HepG2 (cell line): ENCODE results near the gene MIR17HG. TPM values are rescaled to one million over a fixed set of nuclear protein-coding genes. Genes with fewer than 3 reads are reported as not detected.

Experiments
- CBX2 ChIP-seq, 2 experiments: fragments of 200-600 bp in 1 of 2; sonication (generic); formaldehyde crosslinking in 1 of 2; IDR thresholded peaks; 2 replicates each; pipeline versions ENCODE4 v1.7.0 to v1.8.1; 2018 to 2022; ENCODE audit warnings: low read depth in 2 of 2, low read length in 1 of 2, mild to moderate bottlenecking in 1 of 2, missing genetic modification reagents in 1 of 2
- EED ChIP-seq: sonication (generic); formaldehyde crosslinking; IDR thresholded peaks from 2 replicates; pipeline ENCODE4 v1.5.0; 2020; ENCODE audit warnings: mild to moderate bottlenecking, missing genetic modification reagents
- HOXA9 ChIP-seq: sonication (generic); formaldehyde crosslinking; IDR thresholded peaks from 2 replicates; pipeline ENCODE4 v1.8.1; 2022; ENCODE audit warnings: missing genetic modification reagents, mild to moderate bottlenecking, moderate library complexity, borderline replicate concordance
- ISL2 ChIP-seq: sonication (generic); formaldehyde crosslinking; IDR thresholded peaks from 2 replicates; pipeline ENCODE4 v1.5.0; 2020; ENCODE audit warnings: missing genetic modification reagents
- MXD3 ChIP-seq: IDR thresholded peaks from 2 replicates; pipeline ENCODE4 v1.6.1; 2016; ENCODE audit warnings: mild to moderate bottlenecking, missing biosample characterization, missing genetic modification reagents
- NCOA2 ChIP-seq: sonication (generic); formaldehyde crosslinking; IDR thresholded peaks from 2 replicates; pipeline ENCODE4 v1.8.0; 2022; ENCODE audit warnings: inconsistent platforms
- RARG ChIP-seq: sonication (generic); formaldehyde crosslinking; IDR thresholded peaks from 2 replicates; pipeline ENCODE4 v1.4.0; 2020; ENCODE audit warnings: low read depth, mild to moderate bottlenecking, missing genetic modification reagents
- SIX1 ChIP-seq: sonication (generic); formaldehyde crosslinking; IDR thresholded peaks from 2 replicates; pipeline ENCODE4 v1.4.0; 2020; ENCODE audit warnings: missing genetic modification reagents, borderline replicate concordance
- SNAI1 ChIP-seq: sonication (generic); formaldehyde crosslinking; IDR thresholded peaks from 2 replicates; pipeline ENCODE4 v1.5.0; 2020; ENCODE audit warnings: mild to moderate bottlenecking, missing genetic modification reagents, borderline replicate concordance
- SOX6 ChIP-seq, 2 experiments: fragments of 450-650 bp in 1 of 2; sonication (generic) in 1 of 2; formaldehyde crosslinking in 1 of 2; IDR thresholded peaks; 2 replicates each; pipeline versions ENCODE4 v1.4.0 to v1.6.1; 2017 to 2020; ENCODE audit warnings: antibody characterized with exemption in 1 of 2, mild to moderate bottlenecking in 1 of 2, missing genetic modification reagents in 1 of 2
- TARDBP ChIP-seq: sonication (generic); formaldehyde crosslinking; IDR thresholded peaks from 2 replicates; pipeline ENCODE4 v1.8.0; 2022; ENCODE audit warnings: mild to moderate bottlenecking, missing genetic modification reagents
- ZBTB37 ChIP-seq: sonication (generic); formaldehyde crosslinking; IDR thresholded peaks from 2 replicates; pipeline ENCODE4 v1.4.0; 2020; ENCODE audit warnings: mild to moderate bottlenecking, missing genetic modification reagents
- ZNF446 ChIP-seq: sonication (generic); formaldehyde crosslinking; IDR thresholded peaks from 2 replicates; pipeline ENCODE4 v1.5.0; 2020; ENCODE audit warnings: mild to moderate bottlenecking, missing genetic modification reagents
- ZNF563 ChIP-seq: sonication (generic); formaldehyde crosslinking; IDR thresholded peaks from 2 replicates; pipeline ENCODE4 v1.8.0; 2022; ENCODE audit warnings: mild to moderate bottlenecking, moderate library complexity, missing genetic modification reagents
- ZNF770 ChIP-seq: sonication (generic); formaldehyde crosslinking; IDR thresholded peaks from 2 replicates; pipeline ENCODE4 v1.5.0; 2020; ENCODE audit warnings: mild to moderate bottlenecking, missing genetic modification reagents
- ZNF784 ChIP-seq: sonication (generic); formaldehyde crosslinking; IDR thresholded peaks from 2 replicates; pipeline ENCODE4 v1.5.1; 2020; ENCODE audit warnings: missing genetic modification reagents, mild to moderate bottlenecking, borderline replicate concordance
- polyA plus RNA-seq, 8 experiments: library from polyadenylated mRNA; depleted of rRNA in 3 of 8; stranded (reverse) in 7 of 8; unstranded in 1 of 8; fragments of >200 nt; fragmentation: Illumina TruSeq in 4 of 8; extraction: Trizol in 4 of 8; gene quantifications; 2 replicates each; pipeline versions ENCODE4 v1.2.1 to v1.2.3, GENCODE V29; 2011 to 2016; ENCODE audit warnings: low read depth in 4 of 8, missing spikeins in 1 of 8, mixed read lengths in 1 of 8; ENCODE audit not compliant: insufficient read depth in 1 of 8
- total RNA-seq, 5 experiments: library from RNA; depleted of rRNA; stranded (reverse); fragments of >200 nt; fragmentation: Illumina TruSeq; extraction: Trizol; gene quantifications; 2 replicates each; pipeline ENCODE4 v1.2.3, GENCODE V29; 2016; ENCODE audit warnings: low read depth in 1 of 5
- TF ChIP-seq, protein P1 (sequence below): IDR thresholded peaks from 2 replicates; pipeline ENCODE4 v1.6.1; 2012; ENCODE audit warnings: inconsistent platforms
- TF ChIP-seq, protein P2 (sequence below): sonication (generic); formaldehyde crosslinking; IDR thresholded peaks from 2 replicates; pipeline ENCODE4 v1.5.0; 2020; ENCODE audit warnings: mild to moderate bottlenecking, missing genetic modification reagents, borderline replicate concordance
- TF ChIP-seq, protein P3 (sequence below): sonication (generic); formaldehyde crosslinking; IDR thresholded peaks from 2 replicates; pipeline ENCODE4 v1.9.0; 2021; ENCODE audit warnings: missing genetic modification reagents, mild to moderate bottlenecking, borderline replicate concordance

MIR17HG gene
- total and polyA plus RNA-seq, 2 of the 13 experiments (the other 11 are each of a cell fraction or from before 2014, with no cell fraction given): 2.5 to 12.3 TPM

DNA sequence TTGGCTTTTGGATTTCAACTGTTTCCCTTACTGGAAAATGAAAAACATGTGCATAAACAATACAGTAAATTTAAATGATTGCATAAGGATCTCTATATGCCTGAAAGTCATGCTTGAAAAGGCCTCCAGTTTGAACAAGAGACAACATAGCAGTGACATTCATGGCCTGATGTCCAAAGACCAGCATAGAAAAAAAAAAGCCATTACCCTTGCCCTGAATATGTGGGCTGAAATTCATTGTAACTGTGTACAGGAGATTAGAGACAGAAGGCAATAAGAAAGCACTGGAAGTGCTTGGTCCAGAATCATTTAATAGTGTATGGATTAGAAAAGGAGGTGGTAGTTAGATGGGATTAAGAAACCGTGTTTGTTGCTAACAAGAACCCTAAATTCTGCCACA lies 15.4 kb downstream of the MIR17HG start (continued):
- TF ChIP-seq ZBTB37: no peak
- TF ChIP-seq NCOA2 (CRISPR knock-in tag): peak; percentile 35; the same call in 1 of the 2 replicates
- TF ChIP-seq CBX2 (IDR thresholded peaks at IDR 0.05; ENCODE audit: low read depth, low read length): no peak
- no peak for TF ChIP-seq CBX2 (CRISPR knock-in tag; IDR thresholded peaks at IDR 0.05; ENCODE audit: low read depth)
- no peak for TF ChIP-seq SNAI1 (CRISPR knock-in tag)
- TF ChIP-seq, protein P1, sequence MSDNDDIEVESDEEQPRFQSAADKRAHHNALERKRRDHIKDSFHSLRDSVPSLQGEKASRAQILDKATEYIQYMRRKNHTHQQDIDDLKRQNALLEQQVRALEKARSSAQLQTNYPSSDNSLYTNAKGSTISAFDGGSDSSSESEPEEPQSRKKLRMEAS: no peak
- TF ChIP-seq, protein P2, sequence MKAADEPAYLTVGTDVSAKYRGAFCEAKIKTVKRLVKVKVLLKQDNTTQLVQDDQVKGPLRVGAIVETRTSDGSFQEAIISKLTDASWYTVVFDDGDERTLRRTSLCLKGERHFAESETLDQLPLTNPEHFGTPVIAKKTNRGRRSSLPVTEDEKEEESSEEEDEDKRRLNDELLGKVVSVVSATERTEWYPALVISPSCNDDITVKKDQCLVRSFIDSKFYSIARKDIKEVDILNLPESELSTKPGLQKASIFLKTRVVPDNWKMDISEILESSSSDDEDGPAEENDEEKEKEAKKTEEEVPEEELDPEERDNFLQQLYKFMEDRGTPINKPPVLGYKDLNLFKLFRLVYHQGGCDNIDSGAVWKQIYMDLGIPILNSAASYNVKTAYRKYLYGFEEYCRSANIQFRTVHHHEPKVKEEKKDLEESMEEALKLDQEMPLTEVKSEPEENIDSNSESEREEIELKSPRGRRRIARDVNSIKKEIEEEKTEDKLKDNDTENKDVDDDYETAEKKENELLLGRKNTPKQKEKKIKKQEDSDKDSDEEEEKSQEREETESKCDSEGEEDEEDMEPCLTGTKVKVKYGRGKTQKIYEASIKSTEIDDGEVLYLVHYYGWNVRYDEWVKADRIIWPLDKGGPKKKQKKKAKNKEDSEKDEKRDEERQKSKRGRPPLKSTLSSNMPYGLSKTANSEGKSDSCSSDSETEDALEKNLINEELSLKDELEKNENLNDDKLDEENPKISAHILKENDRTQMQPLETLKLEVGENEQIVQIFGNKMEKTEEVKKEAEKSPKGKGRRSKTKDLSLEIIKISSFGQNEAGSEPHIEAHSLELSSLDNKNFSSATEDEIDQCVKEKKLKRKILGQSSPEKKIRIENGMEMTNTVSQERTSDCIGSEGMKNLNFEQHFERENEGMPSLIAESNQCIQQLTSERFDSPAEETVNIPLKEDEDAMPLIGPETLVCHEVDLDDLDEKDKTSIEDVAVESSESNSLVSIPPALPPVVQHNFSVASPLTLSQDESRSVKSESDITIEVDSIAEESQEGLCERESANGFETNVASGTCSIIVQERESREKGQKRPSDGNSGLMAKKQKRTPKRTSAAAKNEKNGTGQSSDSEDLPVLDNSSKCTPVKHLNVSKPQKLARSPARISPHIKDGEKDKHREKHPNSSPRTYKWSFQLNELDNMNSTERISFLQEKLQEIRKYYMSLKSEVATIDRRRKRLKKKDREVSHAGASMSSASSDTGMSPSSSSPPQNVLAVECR (CRISPR knock-in tag): no peak
- TF ChIP-seq MXD3: no peak
- TF ChIP-seq SOX6 (IDR thresholded peaks at IDR 0.05): no peak
- TF ChIP-seq SOX6 (CRISPR knock-in tag; IDR thresholded peaks at IDR 0.05): peak; percentile 44; the same call in 1 of the 2 replicates
- TF ChIP-seq, protein P3, sequence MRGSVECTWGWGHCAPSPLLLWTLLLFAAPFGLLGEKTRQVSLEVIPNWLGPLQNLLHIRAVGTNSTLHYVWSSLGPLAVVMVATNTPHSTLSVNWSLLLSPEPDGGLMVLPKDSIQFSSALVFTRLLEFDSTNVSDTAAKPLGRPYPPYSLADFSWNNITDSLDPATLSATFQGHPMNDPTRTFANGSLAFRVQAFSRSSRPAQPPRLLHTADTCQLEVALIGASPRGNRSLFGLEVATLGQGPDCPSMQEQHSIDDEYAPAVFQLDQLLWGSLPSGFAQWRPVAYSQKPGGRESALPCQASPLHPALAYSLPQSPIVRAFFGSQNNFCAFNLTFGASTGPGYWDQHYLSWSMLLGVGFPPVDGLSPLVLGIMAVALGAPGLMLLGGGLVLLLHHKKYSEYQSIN: no peak
- no peak for TF ChIP-seq ZNF770 (CRISPR knock-in tag)
- TF ChIP-seq HOXA9 (CRISPR knock-in tag): no peak
- TF ChIP-seq ISL2: peak; percentile 57; the same call in 1 of the 2 replicates
- TF ChIP-seq EED (CRISPR knock-in tag): no peak
- TF ChIP-seq RARG (CRISPR knock-in tag): no peak
- no peak for TF ChIP-seq ZNF563 (CRISPR knock-in tag)
- TF ChIP-seq SIX1 (CRISPR knock-in tag): no peak
- TF ChIP-seq ZNF784 (CRISPR knock-in tag): no peak
- TF ChIP-seq TARDBP: no peak
- no peak for TF ChIP-seq ZNF446
